HCT116 (cell line): ENCODE data around the gene PAFAH1B1. TPM values are rescaled to one million over a fixed set of nuclear protein-coding genes. Genes with fewer than 3 reads are reported as not detected.

Source experiments
- ATAC-seq: fragments of 200-7000 bp; cut with Tn5 transposase; 2 replicates; pipeline ENCODE4 v1.9.1; 2020; ENCODE audit warnings: mild to moderate bottlenecking, moderate library complexity
- BruUV-seq: library from RNA; stranded (reverse); fragments of 400-500 nt; replicated peaks from 2 replicates; lab custom pipeline; 2021; lab: Mats Ljungman, UMichigan
- CTCF ChIA-PET: fragments of 300-600 bp; sonication (Branson Sonifier 250); formaldehyde crosslinking; loops from one replicate; lab custom pipeline; 2021; ENCODE audit warnings: antibody characterized with exemption; lab: Charles Lee
- POLR2A ChIA-PET: fragments of 300-600, 350-600 bp; sonication (Branson Sonifier 250); formaldehyde crosslinking; loops from one replicate; lab custom pipeline; 2021; ENCODE audit warnings: antibody characterized with exemption; lab: Charles Lee
- RAD21 ChIA-PET, 2 experiments: fragments of 300-600 bp; sonication (Branson Sonifier 250); formaldehyde crosslinking; loops; one replicate each; lab custom pipeline; 2023; ENCODE audit warnings: low total read pairs in 2 of 2; ENCODE audit not compliant: uncharacterized antibody in 2 of 2, unreplicated experiment in 2 of 2, low non-redundant PET in 1 of 2; lab: Charles Lee
- DNase-seq: peaks from one replicate; pipeline ENCODE4 v3.0.0-alpha.2; 2010; ENCODE audit warnings: low read depth, low spot score
- H2AFZ ChIP-seq: fragments of 200-600 bp; shearing (Covaris generic), sonication (generic); 2 replicates; pipeline ENCODE4 v1.6.1; 2017; ENCODE audit warnings: low read depth, mixed run types, mixed read lengths, antibody characterized with exemption, low read length; ENCODE audit not compliant: poor library complexity, severe bottlenecking
- H3K27ac ChIP-seq: 2 replicates; pipeline ENCODE4 v1.5.1; 2012; ENCODE audit warnings: low read depth, low read length
- H3K27me3 ChIP-seq: fragments of 200-600 bp; sonication (generic); 2 replicates; pipeline ENCODE4 v1.6.1; 2016; ENCODE audit warnings: mixed run types, low read length, mixed read lengths; ENCODE audit not compliant: insufficient read depth
- H3K36me3 ChIP-seq, 2 experiments: fragments of 200-500 bp in 1 of 2; fragments of 200-600 bp in 1 of 2; sonication (Bioruptor generic) in 1 of 2; sonication (generic) in 1 of 2; 2 replicates each; pipeline versions ENCODE4 v1.5.1 to v1.6.1; 2014 to 2016; ENCODE audit warnings: low read length in 2 of 2, inconsistent platforms in 1 of 2, mixed read lengths in 1 of 2, mixed run types in 1 of 2; ENCODE audit not compliant: insufficient read depth in 2 of 2, control insufficient read depth in 1 of 2
- H3K4me1 ChIP-seq, 2 experiments: fragments of 200-600 bp in 1 of 2; sonication (generic) in 1 of 2; 2 replicates each; pipeline versions ENCODE4 v1.5.1 to v1.6.1; 2012 to 2017; ENCODE audit warnings: low read length in 2 of 2, inconsistent platforms in 1 of 2, mild to moderate bottlenecking in 1 of 2, mixed read lengths in 1 of 2, mixed run types in 1 of 2, moderate library complexity in 1 of 2; ENCODE audit not compliant: insufficient read depth in 2 of 2, control insufficient read depth in 1 of 2
- H3K4me2 ChIP-seq: fragments of 200-600 bp; sonication (generic); 2 replicates; pipeline ENCODE4 v1.6.1; 2017; ENCODE audit warnings: mixed run types, low read length, mixed read lengths
- H3K4me3 ChIP-seq, 2 experiments: fragments of 200-600 bp in 1 of 2; sonication (generic) in 1 of 2; replicated peaks in 1 of 2; 2 replicates each; pipeline ENCODE4 v1.5.1; 2011 to 2016; ENCODE audit warnings: low read length in 2 of 2, control low read depth in 1 of 2, low read depth in 1 of 2, mild to moderate bottlenecking in 1 of 2, mixed read lengths in 1 of 2, mixed run types in 1 of 2
- H3K79me2 ChIP-seq: fragments of 200-600 bp; sonication (generic); 2 replicates; pipeline ENCODE4 v1.6.1; 2017; ENCODE audit warnings: mild to moderate bottlenecking, mixed run types, low read length, moderate library complexity, mixed read lengths; ENCODE audit not compliant: insufficient read depth
- H3K9ac ChIP-seq: fragments of 200-600 bp; sonication (generic); 2 replicates; pipeline ENCODE4 v1.6.1; 2016; ENCODE audit warnings: low read length, mixed read lengths
- H3K9me2 ChIP-seq: fragments of 200-600 bp; sonication (generic), shearing (Covaris generic); 2 replicates; pipeline ENCODE4 v1.6.1; 2017; ENCODE audit warnings: mixed run types, mild to moderate bottlenecking, moderate library complexity; ENCODE audit not compliant: insufficient read depth
- H3K9me3 ChIP-seq, 2 experiments: fragments of 200-500 bp in 1 of 2; fragments of 200-600 bp in 1 of 2; sonication (Bioruptor generic) in 1 of 2; sonication (generic) in 1 of 2; 2 replicates each; pipeline ENCODE4 v1.6.1; 2014 to 2017; ENCODE audit warnings: low read length in 2 of 2, mixed read lengths in 2 of 2, inconsistent platforms in 1 of 2, low read depth in 1 of 2, mild to moderate bottlenecking in 1 of 2, mixed run types in 1 of 2, moderate library complexity in 1 of 2; ENCODE audit not compliant: control insufficient read depth in 1 of 2, insufficient read depth in 1 of 2
- H4K20me1 ChIP-seq: fragments of 200-600 bp; sonication (generic), shearing (Covaris generic); 2 replicates; pipeline ENCODE4 v1.6.1; 2017; ENCODE audit warnings: mixed run types, mild to moderate bottlenecking, moderate library complexity; ENCODE audit not compliant: insufficient read depth
- CBX3 ChIP-seq: IDR thresholded peaks from 2 replicates; pipeline ENCODE4 v1.6.1; 2012; ENCODE audit warnings: low read depth
- CEBPB ChIP-seq: IDR thresholded peaks from 2 replicates; pipeline ENCODE4 v1.6.1; 2012; ENCODE audit warnings: low read depth
- CTCF ChIP-seq, 3 experiments: fragments of 200-600 bp in 1 of 3; sonication (generic) in 1 of 3; IDR thresholded peaks in 2 of 3; conservative IDR thresholded peaks in 1 of 3; 2 replicates each; pipeline ENCODE4 v1.5.1; 2012 to 2017; ENCODE audit warnings: low read depth in 2 of 3, low read length in 2 of 3, antibody characterized with exemption in 1 of 3, borderline replicate concordance in 1 of 3, control low read depth in 1 of 3, mild to moderate bottlenecking in 1 of 3, mixed read lengths in 1 of 3, mixed run types in 1 of 3, moderate library complexity in 1 of 3; ENCODE audit not compliant: insufficient read depth in 1 of 3
- EGR1 ChIP-seq: IDR thresholded peaks from 2 replicates; pipeline ENCODE4 v1.6.1; 2012; ENCODE audit warnings: low read depth
- ELF1 ChIP-seq: IDR thresholded peaks from 2 replicates; pipeline ENCODE4 v1.6.1; 2012; ENCODE audit warnings: low read depth, borderline replicate concordance
- EZH2 ChIP-seq: fragments of 200-600 bp; sonication (generic); IDR thresholded peaks from 2 replicates; pipeline ENCODE4 v1.6.1; 2017; ENCODE audit warnings: antibody characterized with exemption, mixed run types
- FOSL1 ChIP-seq: IDR thresholded peaks from 2 replicates; pipeline ENCODE4 v1.6.1; 2012; ENCODE audit warnings: low read depth
- JUND ChIP-seq: IDR thresholded peaks from 2 replicates; pipeline ENCODE4 v1.6.1; 2012
- POLR2A ChIP-seq: IDR thresholded peaks from 2 replicates; pipeline ENCODE4 v1.7.0; 2011; ENCODE audit warnings: borderline replicate concordance; ENCODE audit not compliant: insufficient read depth, insufficient read length; ENCODE audit errors: extremely low read depth
- POLR2AphosphoS5 ChIP-seq: IDR thresholded peaks from 2 replicates; pipeline ENCODE4 v1.6.1; 2011; ENCODE audit warnings: mild to moderate bottlenecking, low read depth, low read length, moderate library complexity
- SIN3A ChIP-seq: IDR thresholded peaks from 2 replicates; pipeline ENCODE4 v1.6.1; 2012; ENCODE audit warnings: low read depth
- SRF ChIP-seq: IDR thresholded peaks from 2 replicates; pipeline ENCODE4 v1.6.1; 2012; ENCODE audit warnings: low read depth
- TCF7L2 ChIP-seq: IDR thresholded peaks from 2 replicates; pipeline ENCODE4 v1.7.0; 2011; ENCODE audit warnings: borderline replicate concordance, inconsistent platforms; ENCODE audit not compliant: insufficient read depth, insufficient read length; ENCODE audit errors: extremely low read depth
- YY1 ChIP-seq: IDR thresholded peaks from 2 replicates; pipeline ENCODE4 v1.6.1; 2011; ENCODE audit warnings: low read length, low read depth, moderate library complexity, mild to moderate bottlenecking; ENCODE audit not compliant: insufficient replicate concordance; ENCODE audit errors: extremely low read depth
- ZBTB33 ChIP-seq: IDR thresholded peaks from 2 replicates; pipeline ENCODE4 v1.6.1; 2011; ENCODE audit warnings: mild to moderate bottlenecking, low read length, moderate library complexity; ENCODE audit not compliant: insufficient replicate concordance; ENCODE audit errors: extremely low read depth
- intact Hi-C: fragments of 100-400 bp; cut with micrococcal nuclease; formaldehyde crosslinking; loops from 2 replicates; pipeline ENCODE4 v1.10.0; 2022
- total RNA-seq: library from RNA; stranded (reverse); gene quantifications from one replicate; pipeline ENCODE4 v1.2.1, GENCODE V29; 2021; ENCODE audit not compliant: unreplicated experiment

Gene PAFAH1B1
- total RNA-seq, 1 experiment from 2014 or later = 113 TPM

- no peaks in the 10 kb centered on the region; the same call in 1 of the 2 replicates for H3K79me2 ChIP-seq
- no peak overlapping the region for H3K4me2 ChIP-seq
- H3K9me3 ChIP-seq = no peaks in the 10 kb centered on the region
- H3K4me3 ChIP-seq = no peak overlapping the region
- H3K9ac ChIP-seq = no peak overlapping the region
- no peaks in the 10 kb centered on the region for H3K9me2 ChIP-seq
- ChIA-PET POLR2A (no interaction called here), CTCF (no interaction called here), RAD21 (no interaction called here)
- H3K36me3 ChIP-seq = peaks cover 15 to 49% of the 10 kb centered on the region in 2 experiments
- TF ChIP-seq CEBPB (no peak), ELF1 (no peak), EZH2 (no peak)
- no peak overlapping the region for H2AFZ ChIP-seq
- no peaks in the 10 kb centered on the region for H4K20me1 ChIP-seq
- DNase-seq (no peak), ATAC-seq (no peak)
- H3K27me3 ChIP-seq = no peaks in the 10 kb centered on the region
- no peak overlapping the region for H3K27ac ChIP-seq
- intact Hi-C loops = no loop called here
- no peaks in the 10 kb centered on the region for H3K4me1 ChIP-seq
- BruUV-seq = no TSS peak
Observed at GRCh38 chr17:2695243-2695960, 101.9 kb downstream of the PAFAH1B1 start.

GRCh38 chr17:2695961-2696760, 102.7 kb downstream of the PAFAH1B1 start:
- no peaks in the 10 kb centered on the region for H3K4me1 ChIP-seq
- H3K79me2 ChIP-seq = peaks cover 3% of the 10 kb centered on the region; the same call in 1 of the 2 replicates
- ChIA-PET POLR2A (no interaction called here), RAD21 (interaction anchor here in 1 of 2 experiments (0.6 kb wide), 1 partner anchor 316 kb away, joined by 5 read pairs; no protein-coding TSS in a partner anchor), CTCF (no interaction called here)
- H3K4me3 ChIP-seq = no peak overlapping the region
- H3K9ac ChIP-seq = no peak overlapping the region
- intact Hi-C loops = no loop called here
- H3K4me2 ChIP-seq = no peak overlapping the region
- DNase-seq (no peak), ATAC-seq (no peak)
- no peaks in the 10 kb centered on the region for H4K20me1 ChIP-seq
- peaks cover 12 to 49% of the 10 kb centered on the region in 2 experiments for H3K36me3 ChIP-seq
- no peak overlapping the region for H2AFZ ChIP-seq
- H3K27ac ChIP-seq = no peak overlapping the region
- H3K27me3 ChIP-seq = no peaks in the 10 kb centered on the region
- no peaks in the 10 kb centered on the region for H3K9me2 ChIP-seq
- H3K9me3 ChIP-seq = no peaks in the 10 kb centered on the region
- no TSS peak for BruUV-seq
- TF ChIP-seq CBX3 = no peak
- no peak for TF ChIP-seq SRF
- no peak for TF ChIP-seq FOSL1
- TF ChIP-seq ELF1 = no peak
- TF ChIP-seq POLR2A = no peak
- TF ChIP-seq JUND = no peak
- no peak for TF ChIP-seq SIN3A
- TF ChIP-seq TCF7L2 = no peak
- TF ChIP-seq YY1 = no peak
- no peak for TF ChIP-seq CTCF (IDR thresholded peaks at IDR 0.05 in 2 of 3, conservative IDR thresholded peaks at IDR 0.05 in 1 of 3; ENCODE audit: borderline replicate concordance in 1 of 3, insufficient read depth in 1 of 3, low read depth in 2 of 3, low read length in 2 of 3)
- no peak for TF ChIP-seq POLR2AphosphoS5
- TF ChIP-seq EGR1 = no peak
- no peak for TF ChIP-seq ZBTB33
